ENCODE measurements around the gene FZD2.

Gene FZD2

DNA sequence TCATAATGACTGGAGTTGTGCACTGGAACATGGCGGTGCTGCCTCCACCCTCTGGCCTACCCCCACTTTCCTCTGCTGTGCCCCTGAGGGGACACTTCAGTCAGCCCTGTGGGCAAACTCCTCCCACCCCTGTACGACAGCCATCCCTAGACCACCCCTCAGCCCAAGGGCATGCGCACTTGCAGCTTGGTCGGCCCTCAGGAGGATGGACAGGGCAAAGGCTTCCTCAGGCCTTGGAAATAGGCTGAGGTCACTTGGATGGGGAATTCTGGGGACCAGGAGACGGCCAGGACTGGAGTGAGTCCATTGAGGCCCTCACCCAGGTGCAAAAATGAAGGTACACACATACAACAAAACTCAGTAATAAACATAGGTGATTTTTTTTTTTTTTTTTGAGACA is 41.0 kb downstream of the FZD2 start:
- Histone ChIP-seq H3K4me3 (ENCODE audit: low read depth in 1 of 2, low read length in 2 of 2) (no peak overlapping the region), H3K4me1 (ENCODE audit: insufficient read depth, low read length) (no peaks in the 10 kb centered on the region), H4K20me1 (ENCODE audit: insufficient read depth, low read length) (no peaks in the 10 kb centered on the region), H3K36me3 (ENCODE audit: insufficient read depth, low read length) (no peaks in the 10 kb centered on the region), H3K4me2 (ENCODE audit: insufficient read depth, low read length) (no peak overlapping the region), H3K9me3 (ENCODE audit: insufficient read depth, low read length, severe bottlenecking) (no peaks in the 10 kb centered on the region), H3K27ac (ENCODE audit: low read length) (no peak overlapping the region), H3K79me2 (ENCODE audit: insufficient read depth, low read length) (no peaks in the 10 kb centered on the region), H2AFZ (ENCODE audit: low read depth, low read length) (no peak overlapping the region), H3K27me3 (ENCODE audit: insufficient read depth, low read length, poor library complexity) (peaks cover 9% of the 10 kb centered on the region), H3K9ac (ENCODE audit: low read depth, low read length) (no peak overlapping the region)
- TF ChIP-seq, protein P1, sequence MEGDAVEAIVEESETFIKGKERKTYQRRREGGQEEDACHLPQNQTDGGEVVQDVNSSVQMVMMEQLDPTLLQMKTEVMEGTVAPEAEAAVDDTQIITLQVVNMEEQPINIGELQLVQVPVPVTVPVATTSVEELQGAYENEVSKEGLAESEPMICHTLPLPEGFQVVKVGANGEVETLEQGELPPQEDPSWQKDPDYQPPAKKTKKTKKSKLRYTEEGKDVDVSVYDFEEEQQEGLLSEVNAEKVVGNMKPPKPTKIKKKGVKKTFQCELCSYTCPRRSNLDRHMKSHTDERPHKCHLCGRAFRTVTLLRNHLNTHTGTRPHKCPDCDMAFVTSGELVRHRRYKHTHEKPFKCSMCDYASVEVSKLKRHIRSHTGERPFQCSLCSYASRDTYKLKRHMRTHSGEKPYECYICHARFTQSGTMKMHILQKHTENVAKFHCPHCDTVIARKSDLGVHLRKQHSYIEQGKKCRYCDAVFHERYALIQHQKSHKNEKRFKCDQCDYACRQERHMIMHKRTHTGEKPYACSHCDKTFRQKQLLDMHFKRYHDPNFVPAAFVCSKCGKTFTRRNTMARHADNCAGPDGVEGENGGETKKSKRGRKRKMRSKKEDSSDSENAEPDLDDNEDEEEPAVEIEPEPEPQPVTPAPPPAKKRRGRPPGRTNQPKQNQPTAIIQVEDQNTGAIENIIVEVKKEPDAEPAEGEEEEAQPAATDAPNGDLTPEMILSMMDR (IDR thresholded peaks at IDR 0.05; ENCODE audit: borderline replicate concordance, extremely low read depth, low read length, poor library complexity, severe bottlenecking), result no peak
- TF ChIP-seq EZH2 (IDR thresholded peaks at IDR 0.05; ENCODE audit: borderline replicate concordance, low read depth, low read length, severe bottlenecking), result no peak
- ATAC-seq (ENCODE audit: insufficient read depth, low read depth) (no peak), DNase-seq (no peak)

DNA sequence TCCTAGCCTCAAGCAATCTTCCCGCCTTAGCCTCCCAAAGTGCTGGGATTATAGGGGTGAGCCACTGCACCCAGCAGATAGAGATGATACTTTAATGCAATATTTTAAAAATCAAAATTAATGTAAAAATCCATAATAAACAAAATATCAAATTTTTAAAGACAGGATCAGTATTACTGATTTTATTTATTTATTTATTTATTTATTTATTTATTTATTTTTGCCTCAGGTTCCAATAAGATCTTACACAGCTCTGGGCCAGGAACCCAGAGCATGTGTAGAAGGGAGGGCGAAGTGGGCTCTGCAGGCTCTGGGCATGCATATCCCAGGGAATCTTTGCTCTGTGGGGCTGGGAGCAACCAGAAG is 41.6 kb downstream of the FZD2 start:
- DNase-seq (no peak), ATAC-seq (ENCODE audit: insufficient read depth, low read depth) (no peak)
- Histone ChIP-seq H3K27me3 (ENCODE audit: insufficient read depth, low read length, poor library complexity) (peaks cover 5% of the 10 kb centered on the region), H3K27ac (ENCODE audit: low read length) (no peak overlapping the region), H4K20me1 (ENCODE audit: insufficient read depth, low read length) (no peaks in the 10 kb centered on the region), H3K4me3 (ENCODE audit: low read depth in 1 of 2, low read length in 2 of 2) (no peak overlapping the region), H3K36me3 (ENCODE audit: insufficient read depth, low read length) (no peaks in the 10 kb centered on the region), H3K4me1 (ENCODE audit: insufficient read depth, low read length) (no peaks in the 10 kb centered on the region), H3K79me2 (ENCODE audit: insufficient read depth, low read length) (no peaks in the 10 kb centered on the region), H3K4me2 (ENCODE audit: insufficient read depth, low read length) (no peak overlapping the region), H2AFZ (ENCODE audit: low read depth, low read length) (no peak overlapping the region), H3K9me3 (ENCODE audit: insufficient read depth, low read length, severe bottlenecking) (no peaks in the 10 kb centered on the region), H3K9ac (ENCODE audit: low read depth, low read length) (no peak overlapping the region)
- TF ChIP-seq, protein P1 (IDR thresholded peaks at IDR 0.05; ENCODE audit: borderline replicate concordance, extremely low read depth, low read length, poor library complexity, severe bottlenecking), result no peak
- no peak for TF ChIP-seq EZH2 (IDR thresholded peaks at IDR 0.05; ENCODE audit: borderline replicate concordance, low read depth, low read length, severe bottlenecking)

DNA sequence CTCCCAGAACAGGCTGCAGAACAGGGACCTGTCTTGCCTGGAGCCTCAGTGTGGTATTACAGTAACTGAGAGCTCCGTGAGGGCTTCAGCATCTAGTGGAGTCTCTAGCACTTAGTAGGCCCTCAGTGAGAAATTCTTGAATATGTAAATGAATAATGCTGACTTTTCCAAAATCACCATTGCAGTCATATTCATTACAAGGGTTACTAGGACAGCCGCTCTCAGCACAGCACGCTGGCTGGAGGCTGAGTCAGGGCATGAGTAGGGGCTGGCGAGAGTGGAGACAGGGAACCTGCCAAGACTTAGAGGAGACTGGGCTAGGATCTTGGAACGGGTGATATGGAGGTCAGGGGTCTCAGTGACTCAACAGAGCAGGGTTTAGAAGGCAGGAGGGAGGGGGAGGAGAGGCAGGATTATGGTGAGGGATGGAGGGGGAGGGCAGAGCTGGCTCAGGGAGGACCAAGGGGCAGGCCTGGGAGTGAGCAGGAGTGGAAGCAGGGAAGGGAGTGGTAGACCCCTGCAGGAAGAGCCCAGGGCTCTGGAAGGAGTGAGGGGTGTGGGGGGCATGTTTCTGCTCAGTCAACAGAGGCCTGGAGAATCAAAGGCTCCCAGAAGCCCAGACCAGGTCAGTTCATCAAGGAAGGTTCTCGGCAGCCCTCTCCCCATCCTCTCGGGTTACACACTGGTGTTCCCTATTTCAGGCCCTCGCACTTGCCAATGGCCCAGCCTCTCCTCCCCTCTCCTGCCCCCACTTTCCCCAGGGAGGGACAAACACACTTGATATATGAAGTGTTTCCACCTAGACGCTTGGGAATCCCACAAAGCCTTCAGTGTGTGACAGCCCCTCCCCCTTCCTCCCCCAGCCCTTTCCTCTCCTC is 42.3 kb downstream of the FZD2 start:
- Histone ChIP-seq H3K27me3 (ENCODE audit: insufficient read depth, low read length, poor library complexity) (peaks cover 9% of the 10 kb centered on the region), H3K27ac (ENCODE audit: low read length) (no peak overlapping the region), H3K4me1 (ENCODE audit: insufficient read depth, low read length) (no peaks in the 10 kb centered on the region), H3K9me3 (ENCODE audit: insufficient read depth, low read length, severe bottlenecking) (no peaks in the 10 kb centered on the region), H3K36me3 (ENCODE audit: insufficient read depth, low read length) (no peaks in the 10 kb centered on the region), H3K4me2 (ENCODE audit: insufficient read depth, low read length) (no peak overlapping the region), H3K9ac (ENCODE audit: low read depth, low read length) (no peak overlapping the region), H3K79me2 (ENCODE audit: insufficient read depth, low read length) (no peaks in the 10 kb centered on the region), H4K20me1 (ENCODE audit: insufficient read depth, low read length) (no peaks in the 10 kb centered on the region), H3K4me3 (ENCODE audit: low read depth in 1 of 2, low read length in 2 of 2) (no peak overlapping the region), H2AFZ (ENCODE audit: low read depth, low read length) (no peak overlapping the region)
- no peak for TF ChIP-seq EZH2 (IDR thresholded peaks at IDR 0.05; ENCODE audit: borderline replicate concordance, low read depth, low read length, severe bottlenecking)
- TF ChIP-seq, protein P1 (IDR thresholded peaks at IDR 0.05; ENCODE audit: borderline replicate concordance, extremely low read depth, low read length, poor library complexity, severe bottlenecking), result no peak
- ATAC-seq (ENCODE audit: insufficient read depth, low read depth), result no peak
- DNase-seq, result no peak
